Central memory CD8-positive, alpha-beta T cell (primary cell): ENCODE measurements around the gene GRSF1.

Experiments used
- ATAC-seq: fragments of 150-1000 bp; cut with Tn5 transposase; replicated peaks from 2 replicates; pipeline ENCODE4 v1.10.0; 2022; ENCODE audit warnings: mild to moderate bottlenecking, moderate FRiP score, moderate number of reproducible peaks; ENCODE audit not compliant: poor library complexity, severe bottlenecking; ENCODE audit errors: extremely low read depth
- DNase-seq, 2 donors: peaks; one replicate each; pipeline ENCODE4 v3.0.0; 2021; ENCODE audit warnings: low spot score in 2 of 2
- H3K27ac Mint-ChIP-seq: one replicate; pipeline ENCODE4 v1.8.0; 2022; ENCODE audit warnings: low read depth, mild to moderate bottlenecking, moderate library complexity, mixed read lengths
- H3K27me3 Mint-ChIP-seq: one replicate; pipeline ENCODE4 v1.8.0; 2022; ENCODE audit warnings: mixed read lengths
- H3K36me3 Mint-ChIP-seq: one replicate; pipeline ENCODE4 v1.8.0; 2022; ENCODE audit warnings: mild to moderate bottlenecking, moderate library complexity, mixed read lengths; ENCODE audit not compliant: insufficient read depth
- H3K4me1 Mint-ChIP-seq: one replicate; pipeline ENCODE4 v1.8.0; 2022; ENCODE audit warnings: mixed read lengths
- H3K4me3 Mint-ChIP-seq: one replicate; pipeline ENCODE4 v1.8.0; 2022; ENCODE audit warnings: mild to moderate bottlenecking, moderate library complexity, mixed read lengths
- H3K9me3 Mint-ChIP-seq: one replicate; pipeline ENCODE4 v1.8.0; 2022; ENCODE audit warnings: mixed read lengths

GRSF1 gene

GRCh38 chr4:70839589-70840093 is at the start of gene GRSF1:
Gene GRSF1 (minus strand): TSS chr4:70839890. CDS start chr4:70839827, 63 bp downstream.
- H3K4me1 Mint-ChIP-seq = peaks cover 28% of the 10 kb centered on the region
- peak within 1 kb of the TSS; percentile 93 for H3K27ac Mint-ChIP-seq
- peaks cover 21% of the 10 kb centered on the region for H3K36me3 Mint-ChIP-seq
- ATAC-seq (peak; percentile 88), DNase-seq (peak; percentile 88 to 90)
- H3K9me3 Mint-ChIP-seq = no peaks in the 10 kb centered on the region
- H3K27me3 Mint-ChIP-seq = no peaks in the 10 kb centered on the region
- peak within 1 kb of the TSS; percentile 97 for H3K4me3 Mint-ChIP-seq

GRCh38 chr4:70885174-70885573 is 45.5 kb upstream of the GRSF1 start:
- Mint-ChIP-seq H3K9me3 (no peaks in the 10 kb centered on the region), H3K4me1 (no peaks in the 10 kb centered on the region), H3K27ac (no peak overlapping the region), H3K4me3 (no peak overlapping the region), H3K36me3 (no peaks in the 10 kb centered on the region), H3K27me3 (no peaks in the 10 kb centered on the region)
- no peak for ATAC-seq
- DNase-seq = no peak

- no peaks in the 10 kb centered on the region for H3K4me1 Mint-ChIP-seq
Observed at GRCh38 chr4:70880739-70881138, 41.0 kb upstream of the GRSF1 start.

GRCh38 chr4:70877556-70877955 is 37.9 kb upstream of the GRSF1 start:
- Mint-ChIP-seq H3K4me3 (no peak overlapping the region), H3K4me1 (no peaks in the 10 kb centered on the region), H3K27ac (no peak overlapping the region), H3K27me3 (no peaks in the 10 kb centered on the region), H3K9me3 (no peaks in the 10 kb centered on the region), H3K36me3 (no peaks in the 10 kb centered on the region)
- no peak for ATAC-seq
- DNase-seq = no peak

More at GRCh38 chr4:70880739-70881138, 41.0 kb upstream of the GRSF1 start:
- Mint-ChIP-seq H3K27ac (no peak overlapping the region), H3K9me3 (no peaks in the 10 kb centered on the region), H3K4me3 (no peak overlapping the region), H3K36me3 (no peaks in the 10 kb centered on the region), H3K27me3 (no peaks in the 10 kb centered on the region)
- no peak for ATAC-seq
- DNase-seq = no peak

- H3K27me3 Mint-ChIP-seq = no peaks in the 10 kb centered on the region
- no peaks in the 10 kb centered on the region for H3K36me3 Mint-ChIP-seq
- no peaks in the 10 kb centered on the region for H3K9me3 Mint-ChIP-seq
- no peak overlapping the region for H3K27ac Mint-ChIP-seq
- no peak overlapping the region for H3K4me3 Mint-ChIP-seq
- DNase-seq (no peak), ATAC-seq (no peak)
- H3K4me1 Mint-ChIP-seq = no peaks in the 10 kb centered on the region
Observed at GRCh38 chr4:70874268-70875156, 34.8 kb upstream of the GRSF1 start.

GRCh38 chr4:70873216-70873615 is 33.5 kb upstream of the GRSF1 start:
- H3K4me1 Mint-ChIP-seq = no peaks in the 10 kb centered on the region
- ATAC-seq (no peak), DNase-seq (no peak)
- H3K36me3 Mint-ChIP-seq = no peaks in the 10 kb centered on the region
- H3K27me3 Mint-ChIP-seq = no peaks in the 10 kb centered on the region
- H3K4me3 Mint-ChIP-seq = no peak overlapping the region
- H3K9me3 Mint-ChIP-seq = no peaks in the 10 kb centered on the region
- no peak overlapping the region for H3K27ac Mint-ChIP-seq

- Mint-ChIP-seq H3K27ac (no peak overlapping the region), H3K4me1 (no peaks in the 10 kb centered on the region), H3K36me3 (no peaks in the 10 kb centered on the region), H3K27me3 (no peaks in the 10 kb centered on the region), H3K4me3 (no peak overlapping the region), H3K9me3 (no peaks in the 10 kb centered on the region)
- no peak for ATAC-seq
- no peak for DNase-seq
Observed at GRCh38 chr4:70868778-70869177, 29.1 kb upstream of the GRSF1 start.

GRCh38 chr4:70863099-70863790 is 23.6 kb upstream of the GRSF1 start:
- Mint-ChIP-seq H3K4me1 (peaks cover 9% of the 10 kb centered on the region), H3K36me3 (peaks cover 1% of the 10 kb centered on the region), H3K27ac (no peak overlapping the region), H3K9me3 (no peaks in the 10 kb centered on the region), H3K27me3 (no peaks in the 10 kb centered on the region), H3K4me3 (no peak overlapping the region)
- ATAC-seq = no peak
- DNase-seq = no peak

GRCh38 chr4:70859066-70859465 is 19.4 kb upstream of the GRSF1 start:
- DNase-seq = no peak
- H3K36me3 Mint-ChIP-seq = peaks cover 1% of the 10 kb centered on the region
- no peaks in the 10 kb centered on the region for H3K9me3 Mint-ChIP-seq
- no peak overlapping the region for H3K27ac Mint-ChIP-seq
- no peaks in the 10 kb centered on the region for H3K27me3 Mint-ChIP-seq
- no peak for ATAC-seq
- H3K4me3 Mint-ChIP-seq = no peak overlapping the region
- peaks cover 9% of the 10 kb centered on the region for H3K4me1 Mint-ChIP-seq

GRCh38 chr4:70858454-70858853 is 18.8 kb upstream of the GRSF1 start:
- H3K9me3 Mint-ChIP-seq = no peaks in the 10 kb centered on the region
- no peaks in the 10 kb centered on the region for H3K27me3 Mint-ChIP-seq
- no peak for ATAC-seq
- no peak overlapping the region for H3K4me3 Mint-ChIP-seq
- H3K4me1 Mint-ChIP-seq = peaks cover 7% of the 10 kb centered on the region
- no peak for DNase-seq
- H3K36me3 Mint-ChIP-seq = peaks cover 1% of the 10 kb centered on the region
- no peak overlapping the region for H3K27ac Mint-ChIP-seq

- H3K9me3 Mint-ChIP-seq = no peaks in the 10 kb centered on the region
Observed at GRCh38 chr4:70855464-70855863, 15.8 kb upstream of the GRSF1 start.

GRCh38 chr4:70849291-70849690 is 9.6 kb upstream of the GRSF1 start:
- no peaks in the 10 kb centered on the region for H3K36me3 Mint-ChIP-seq
- no peak for DNase-seq
- H3K4me1 Mint-ChIP-seq = no peaks in the 10 kb centered on the region
- no peak overlapping the region for H3K4me3 Mint-ChIP-seq
- no peaks in the 10 kb centered on the region for H3K9me3 Mint-ChIP-seq
- ATAC-seq = no peak
- no peaks in the 10 kb centered on the region for H3K27me3 Mint-ChIP-seq
- H3K27ac Mint-ChIP-seq = no peak overlapping the region

More at GRCh38 chr4:70855464-70855863, 15.8 kb upstream of the GRSF1 start:
- H3K36me3 Mint-ChIP-seq = no peaks in the 10 kb centered on the region
- ATAC-seq (no peak), DNase-seq (no peak)
- H3K4me1 Mint-ChIP-seq = no peaks in the 10 kb centered on the region
- H3K27me3 Mint-ChIP-seq = no peaks in the 10 kb centered on the region
- no peak overlapping the region for H3K27ac Mint-ChIP-seq
- no peak overlapping the region for H3K4me3 Mint-ChIP-seq

GRCh38 chr4:70844180-70844579 is 4.5 kb upstream of the GRSF1 start:
- Mint-ChIP-seq H3K4me1 (no peaks in the 10 kb centered on the region), H3K9me3 (no peaks in the 10 kb centered on the region), H3K36me3 (peaks cover 3% of the 10 kb centered on the region), H3K4me3 (no peak overlapping the region), H3K27me3 (no peaks in the 10 kb centered on the region), H3K27ac (no peak overlapping the region)
- DNase-seq (no peak), ATAC-seq (no peak)
